Kidney glomerular epithelial cell (primary cell): ENCODE data around the gene HELLS.
"Not testable (repeated sequence)": the region's sequence is repeated elsewhere in the genome, so short reads cannot be mapped to it uniquely, and the experiment has no call there.

Source experiments
- DNase-seq: peaks from one replicate; lab custom pipeline; 2025; lab: John Stamatoyannopoulos, UW

HELLS gene

DNA sequence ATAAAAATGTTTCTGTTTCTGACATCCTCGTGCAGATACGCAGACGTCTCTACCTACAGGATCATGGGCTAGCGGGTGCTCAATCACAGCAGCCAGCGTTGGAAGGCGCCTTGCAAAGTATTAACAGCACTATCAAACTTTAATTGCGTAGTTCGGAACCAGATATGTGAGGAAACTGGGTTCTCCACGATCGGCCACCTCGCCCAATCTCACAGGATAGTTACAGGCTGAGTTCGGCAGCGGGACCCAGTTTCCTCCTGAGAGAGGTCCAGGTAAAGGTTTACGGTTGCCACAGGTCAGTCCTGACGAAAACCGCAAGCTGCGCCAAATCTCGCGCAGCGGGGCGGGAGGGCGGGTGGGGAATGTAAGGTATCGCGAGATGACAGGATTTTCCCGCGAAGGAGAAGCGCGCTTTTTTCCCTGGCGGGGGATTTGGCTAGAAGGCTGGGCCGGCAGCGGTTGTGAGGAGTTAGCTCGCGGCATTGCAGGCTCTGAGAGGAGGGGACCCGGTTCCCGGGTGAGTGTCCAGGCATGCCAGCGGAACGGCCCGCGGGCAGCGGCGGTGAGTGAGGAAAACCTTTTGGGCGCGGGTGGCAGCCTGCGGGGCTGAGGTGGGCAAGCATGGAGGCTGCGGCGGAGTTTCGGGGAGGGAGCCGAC lies at the start of gene HELLS:
Gene HELLS (plus strand): TSS at position 398 of the 658 bp plus-strand sequence. CDS start 134 bp downstream, at position 532.
- DNase-seq, result peak; percentile 90

DNA sequence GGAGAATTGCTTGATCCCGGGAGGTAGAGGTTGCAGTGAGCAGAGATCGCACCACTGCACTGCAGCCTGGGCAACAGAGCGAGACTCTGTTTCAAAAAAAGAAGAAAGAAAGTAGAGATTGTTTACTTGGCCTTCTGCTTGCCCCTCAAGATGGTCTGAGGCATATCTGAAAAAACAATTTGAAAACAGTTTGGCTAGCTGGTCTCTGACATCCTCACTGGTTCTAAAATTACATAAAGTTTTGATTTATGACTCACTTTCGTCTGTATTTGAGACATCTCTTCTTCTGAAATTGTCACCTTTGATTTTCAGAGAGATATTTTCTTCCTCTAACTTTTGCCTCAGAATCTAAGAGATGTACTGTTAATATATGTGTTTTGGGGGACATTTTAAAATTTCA lies 49.6 kb upstream of the HELLS start:
- peak; percentile 10 for DNase-seq

- DNase-seq, result no peak
Measured at GRCh38 chr10:94496646-94497045, 48.9 kb upstream of the HELLS start.

DNA sequence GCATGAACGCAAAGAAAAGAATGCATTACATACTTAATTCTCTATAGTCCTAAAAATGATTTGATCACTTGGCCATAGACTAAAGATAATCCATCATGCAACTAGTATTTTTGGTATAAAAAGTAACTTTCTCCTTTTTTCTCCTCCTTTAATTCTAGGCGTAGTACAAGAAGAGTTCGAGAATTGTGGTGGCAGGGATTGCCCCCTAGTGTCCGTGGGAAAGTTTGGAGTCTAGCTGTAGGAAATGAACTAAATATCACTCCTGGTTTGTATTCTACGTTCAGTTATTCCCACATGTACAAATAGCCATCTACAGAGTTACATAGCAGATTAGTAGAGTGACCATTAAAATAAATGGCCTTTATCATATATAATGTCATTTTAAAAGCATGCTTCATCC lies 45.5 kb upstream of the HELLS start:
- peak; percentile 22 for DNase-seq

DNA sequence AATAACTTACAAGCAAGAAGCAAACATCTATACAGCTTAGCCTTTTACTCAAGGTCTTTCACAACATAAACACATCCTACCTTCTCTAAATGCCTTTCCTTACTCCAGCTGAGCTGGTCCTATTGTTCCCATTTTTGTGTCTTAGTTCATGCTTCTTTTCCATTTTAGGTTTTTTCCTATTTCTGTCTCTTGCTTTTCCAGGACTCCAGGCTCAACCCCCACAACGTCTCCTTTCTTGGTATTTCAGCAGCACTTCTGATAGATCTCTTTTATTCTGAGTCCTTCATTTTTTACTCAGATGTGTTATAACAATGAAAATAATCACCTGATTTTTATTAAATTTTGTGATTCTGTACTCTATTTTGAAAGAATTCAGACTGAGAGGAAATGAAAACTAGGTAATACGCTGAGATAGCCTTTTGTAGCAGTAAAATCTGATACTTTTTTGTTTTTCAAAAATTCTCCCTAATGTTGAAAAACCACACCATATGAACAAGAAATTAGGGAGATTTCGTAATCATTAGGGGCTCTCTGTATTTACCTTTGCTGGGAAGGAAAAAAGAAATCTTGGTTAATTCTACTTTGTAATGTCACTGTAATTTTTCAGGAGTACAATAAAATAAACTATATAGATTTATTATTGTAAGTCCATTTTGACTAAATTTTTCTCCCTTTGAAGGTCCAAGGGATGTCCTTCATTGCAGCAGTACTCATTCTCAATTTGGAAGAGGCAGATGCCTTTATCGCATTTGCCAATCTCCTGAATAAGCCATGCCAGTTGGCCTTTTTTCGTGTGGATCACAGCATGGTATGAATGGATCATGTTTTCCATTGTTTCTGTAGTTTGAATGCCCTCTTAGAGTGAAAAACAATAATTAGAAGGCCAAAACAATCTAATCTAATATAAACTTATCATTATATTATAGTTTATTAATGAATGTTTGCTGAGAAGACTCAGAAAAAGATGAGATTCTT lies 24.0 kb upstream of the HELLS start:
- DNase-seq, result no peak

- no peak for DNase-seq
Measured at GRCh38 chr10:94524146-94524545, 21.4 kb upstream of the HELLS start.

DNA sequence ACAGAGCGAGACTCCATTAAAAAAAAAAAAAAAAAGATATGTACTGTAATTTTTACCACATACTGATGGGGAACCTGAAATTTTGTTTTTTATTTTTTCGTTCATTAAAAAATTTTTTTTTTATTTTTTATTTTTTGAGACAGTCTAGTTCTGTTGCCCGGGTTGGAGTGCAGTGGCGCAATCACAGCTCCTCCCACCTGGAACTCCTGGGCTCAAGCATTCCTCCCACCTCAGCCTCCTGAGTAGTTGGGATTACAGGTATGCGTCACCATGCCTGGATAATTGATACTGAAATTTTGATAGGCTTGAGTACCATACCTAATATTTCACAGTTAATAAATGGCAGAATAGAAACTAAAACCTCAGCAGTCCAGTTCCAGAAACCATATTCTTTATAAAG lies 20.9 kb upstream of the HELLS start:
- DNase-seq, result no peak

DNA sequence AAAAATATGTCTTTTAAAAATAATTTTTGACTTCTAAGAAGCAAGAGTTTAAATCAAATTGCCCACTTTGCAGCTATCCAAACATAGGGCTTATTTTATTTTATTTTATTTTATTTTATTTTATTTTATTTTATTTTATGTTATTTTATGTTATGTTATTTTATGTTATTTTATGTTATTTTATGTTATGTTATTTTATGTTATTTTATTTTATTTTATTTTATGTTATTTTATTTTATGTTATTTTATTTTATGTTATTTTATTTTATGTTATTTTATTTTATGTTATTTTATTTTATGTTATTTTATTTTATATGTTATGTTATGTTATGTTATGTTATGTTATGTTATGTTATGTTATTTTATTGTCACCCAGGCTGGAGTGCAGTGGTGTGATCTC lies 14.0 kb upstream of the HELLS start:
- not testable (repeated sequence) for DNase-seq

GRCh38 chr10:94533027-94533426 lies 12.6 kb upstream of the HELLS start:
- no peak for DNase-seq

DNA sequence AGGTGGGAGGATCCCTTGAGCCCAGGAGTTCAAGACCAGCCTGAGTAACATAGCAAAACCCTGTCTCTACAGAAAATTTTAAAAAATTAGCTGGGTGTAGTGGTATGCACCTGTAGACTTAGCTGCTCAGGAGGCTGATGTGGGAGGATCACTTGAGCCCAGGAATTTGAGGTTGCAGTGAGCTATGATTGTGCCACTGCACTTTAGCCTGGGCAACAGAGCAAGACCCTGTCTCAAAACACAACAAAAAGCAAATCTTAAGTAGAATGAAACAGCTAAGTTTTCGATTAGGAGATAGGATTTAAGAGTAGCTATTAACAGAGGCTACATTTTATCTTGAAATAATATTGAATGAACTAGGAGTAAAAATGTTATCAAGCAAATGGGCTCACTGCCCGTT lies 3.3 kb upstream of the HELLS start:
- not testable (repeated sequence) for DNase-seq

DNA sequence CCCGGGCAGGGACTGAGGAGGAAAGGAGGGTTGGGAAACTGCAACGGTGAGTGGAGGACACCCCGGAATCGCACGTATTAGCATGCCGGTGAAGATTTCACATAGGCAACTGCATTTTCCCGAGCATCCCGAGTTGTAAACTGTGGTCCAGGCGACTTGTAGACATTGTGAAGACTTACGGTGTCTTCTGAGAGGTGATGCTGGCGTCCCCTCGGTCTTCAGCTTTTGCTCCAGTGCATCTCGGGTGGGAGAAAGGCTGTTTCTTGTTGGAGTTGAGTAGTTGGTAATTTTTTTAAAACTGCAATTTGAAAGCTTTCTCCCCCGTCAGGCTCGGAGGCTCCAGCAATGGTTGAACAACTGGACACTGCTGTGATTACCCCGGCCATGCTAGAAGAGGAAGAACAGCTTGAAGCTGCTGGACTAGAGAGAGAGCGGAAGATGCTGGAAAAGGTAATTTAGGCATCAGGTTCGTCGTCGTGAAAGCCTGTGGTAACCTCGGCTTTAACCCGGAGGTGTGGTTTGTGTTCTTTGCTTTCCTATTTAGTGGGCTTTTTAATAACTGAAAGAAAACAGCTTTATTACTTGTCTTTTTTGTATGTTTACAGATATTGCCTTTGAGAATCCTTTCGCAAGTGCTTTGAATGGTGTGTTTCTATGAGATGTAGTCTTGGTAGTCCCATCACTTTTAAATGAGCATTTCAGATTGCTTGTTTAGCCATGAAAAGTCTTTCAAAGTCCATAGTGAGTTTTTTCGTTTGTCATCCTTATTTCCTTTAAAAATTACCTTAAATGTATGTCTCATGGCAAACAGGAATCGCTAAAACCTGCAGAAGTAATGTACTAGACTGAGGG lies 687 bp downstream of the HELLS start:
- peak; percentile 39 for DNase-seq

DNA sequence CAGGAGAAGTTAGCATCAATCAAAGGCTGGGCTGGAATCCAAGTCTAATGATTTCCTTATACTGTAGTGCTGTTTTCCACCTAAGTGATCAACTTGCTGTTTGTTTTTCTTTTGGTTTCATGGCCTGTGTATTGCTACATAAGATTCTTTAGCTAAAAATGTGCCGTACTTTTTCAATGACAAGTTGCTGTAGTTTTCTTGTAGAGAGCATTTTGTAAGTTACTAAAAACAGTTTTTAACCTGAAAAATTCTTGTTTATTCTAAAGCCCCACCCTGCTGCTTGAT lies 1.3 kb downstream of the HELLS start:
- peak; percentile 2 for DNase-seq

- DNase-seq, result no peak
Measured at GRCh38 chr10:94549221-94549620, 3.6 kb downstream of the HELLS start.

- DNase-seq, result not testable (repeated sequence)
Measured at GRCh38 chr10:94567714-94568307, 22.2 kb downstream of the HELLS start.

GRCh38 chr10:94571081-94571480 lies 25.5 kb downstream of the HELLS start:
- no peak for DNase-seq

DNA sequence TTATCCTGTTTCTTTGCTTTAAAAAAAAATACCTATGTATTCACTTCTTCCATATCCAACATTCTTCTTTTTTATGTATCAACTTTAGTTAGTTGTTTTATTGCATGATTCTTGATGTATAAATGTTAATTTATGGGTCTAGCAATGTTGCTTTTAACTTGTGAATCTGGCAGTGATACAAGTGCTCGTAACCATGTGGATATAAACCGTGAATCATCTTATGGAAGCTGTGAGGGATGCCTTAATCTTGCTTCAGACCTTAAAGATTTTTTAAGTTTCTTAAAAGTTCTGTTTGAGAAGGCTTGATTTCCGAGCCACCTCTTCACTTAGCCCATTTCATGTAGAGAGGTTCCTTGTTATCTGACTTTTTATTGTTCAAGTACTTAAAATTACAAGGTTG lies 25.9 kb downstream of the HELLS start:
- DNase-seq, result no peak

DNA sequence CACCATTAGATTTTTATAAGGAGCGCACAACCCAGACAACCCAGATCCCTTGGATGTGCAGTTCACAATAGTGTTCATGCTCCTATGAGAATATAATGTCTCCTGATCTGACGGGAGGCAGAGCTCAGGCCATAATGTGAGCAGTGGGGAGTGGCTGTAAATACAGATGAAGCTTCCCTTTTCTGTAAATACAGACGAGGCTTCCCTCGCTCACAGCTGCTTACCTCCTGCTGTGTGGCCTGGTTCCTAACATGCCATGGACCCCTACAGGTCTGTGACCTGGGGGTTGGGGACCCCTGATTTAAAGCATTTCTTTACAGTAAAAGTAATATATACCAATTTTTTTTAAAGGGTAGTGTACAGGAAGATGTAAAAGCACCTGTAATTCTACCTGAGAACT lies 33.2 kb downstream of the HELLS start:
- DNase-seq, result no peak

DNA sequence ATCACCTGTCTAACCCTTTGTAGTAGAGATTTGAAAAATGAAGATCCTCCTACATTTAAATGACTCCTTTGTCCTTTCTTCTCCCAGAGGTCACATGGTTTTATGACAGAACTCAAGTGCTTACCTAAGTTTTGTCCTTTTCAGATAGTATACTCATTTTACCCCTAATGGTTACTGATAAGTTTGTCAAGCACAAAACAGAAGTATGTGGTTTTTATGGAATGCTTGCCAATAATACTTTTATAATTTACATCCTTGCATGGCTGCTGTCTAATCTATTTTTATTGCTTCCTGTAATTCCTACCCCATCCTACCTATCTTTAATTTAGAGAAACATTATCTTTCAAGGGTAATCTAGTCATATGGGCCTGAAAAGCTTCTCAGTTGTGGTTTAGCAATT lies 37.5 kb downstream of the HELLS start:
- DNase-seq, result no peak

DNA sequence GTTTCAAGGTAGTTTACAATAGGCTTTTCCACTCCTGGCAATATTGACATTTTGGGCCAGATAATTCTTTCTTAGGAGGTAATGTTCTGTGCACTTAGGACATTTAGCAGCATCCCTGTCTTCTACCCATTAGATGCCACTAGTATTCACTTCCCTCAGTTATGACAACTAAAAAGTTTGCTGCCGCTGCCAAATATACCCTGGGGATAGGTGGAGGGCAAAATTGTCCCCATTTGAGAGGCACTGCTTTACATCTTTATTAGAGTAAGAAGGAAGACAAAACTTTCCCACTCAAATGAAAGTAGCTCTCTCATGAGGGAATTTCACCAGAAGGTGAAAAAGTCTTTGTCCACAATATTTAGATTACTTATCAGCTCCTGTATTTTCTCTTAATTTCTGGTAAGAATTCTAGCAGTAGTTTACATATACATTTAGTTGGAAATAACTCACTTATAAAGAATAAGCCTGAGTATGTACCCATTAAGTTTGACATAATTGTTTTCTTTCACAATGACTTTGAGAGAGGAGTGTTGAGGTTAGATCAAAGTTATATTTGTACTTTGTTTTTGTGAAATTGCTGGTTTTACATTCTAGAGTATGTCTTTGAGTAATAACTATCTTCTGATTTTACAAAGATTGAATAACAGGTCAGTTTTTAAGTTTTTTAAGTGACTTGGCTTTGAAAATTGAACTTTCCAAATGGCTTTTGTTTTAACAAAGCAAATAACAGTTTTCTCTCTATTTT lies 46.0 kb downstream of the HELLS start:
- no peak for DNase-seq

- no peak for DNase-seq
Measured at GRCh38 chr10:94602729-94603515, 57.3 kb downstream of the HELLS start.

GRCh38 chr10:94607111-94607510 lies 61.5 kb downstream of the HELLS start:
- DNase-seq, result no peak
